Endothelial cell of umbilical vein (primary cell): ENCODE results near the gene DHRS7B.
"Not testable (repeated sequence)": the region's sequence is repeated elsewhere in the genome, so short reads cannot be mapped to it uniquely, and the experiment has no call there.

Experiments
- EZH2 ChIP-seq: IDR thresholded peaks from 2 replicates; pipeline ENCODE4 v1.6.1; 2012; ENCODE audit warnings: borderline replicate concordance, low read depth, mild to moderate bottlenecking, moderate library complexity, low read length, inconsistent platforms; ENCODE audit not compliant: severe bottlenecking
- FOS ChIP-seq: IDR thresholded peaks from 2 replicates; pipeline ENCODE4 v1.6.1; 2011; ENCODE audit warnings: mild to moderate bottlenecking, low read length, moderate library complexity, borderline replicate concordance; ENCODE audit not compliant: insufficient read depth
- GATA2 ChIP-seq: IDR thresholded peaks from 2 replicates; pipeline ENCODE4 v1.7.0; 2011; ENCODE audit warnings: low read depth, mild to moderate bottlenecking, moderate library complexity, mixed read lengths, low read length; ENCODE audit not compliant: insufficient read length, insufficient read depth
- MYC ChIP-seq: IDR thresholded peaks from one replicate; pipeline ENCODE4 v1.6.1; 2011; ENCODE audit warnings: mild to moderate bottlenecking, low read depth, low read length
- POLR2A ChIP-seq: IDR thresholded peaks from 2 replicates; pipeline ENCODE4 v1.6.1; 2012; ENCODE audit warnings: low read depth, mild to moderate bottlenecking, control low read depth, low read length
- POLR2AphosphoS5 ChIP-seq: IDR thresholded peaks from 2 replicates; pipeline ENCODE4 v1.6.1; 2012; ENCODE audit warnings: low read depth, mild to moderate bottlenecking, control low read depth, low read length, moderate library complexity; ENCODE audit not compliant: insufficient read depth
- TF ChIP-seq, protein P1 (sequence below), 2 donors: IDR thresholded peaks; 1 replicate in 1 of 2; 2 replicates in 1 of 2; pipeline ENCODE4 v1.5.1; 2011; ENCODE audit warnings: low read length in 2 of 2, mild to moderate bottlenecking in 2 of 2, moderate library complexity in 2 of 2, control low read depth in 1 of 2, inconsistent platforms in 1 of 2, low read depth in 1 of 2; ENCODE audit not compliant: insufficient read depth in 1 of 2; ENCODE audit errors: extremely low read depth in 1 of 2

DNA sequence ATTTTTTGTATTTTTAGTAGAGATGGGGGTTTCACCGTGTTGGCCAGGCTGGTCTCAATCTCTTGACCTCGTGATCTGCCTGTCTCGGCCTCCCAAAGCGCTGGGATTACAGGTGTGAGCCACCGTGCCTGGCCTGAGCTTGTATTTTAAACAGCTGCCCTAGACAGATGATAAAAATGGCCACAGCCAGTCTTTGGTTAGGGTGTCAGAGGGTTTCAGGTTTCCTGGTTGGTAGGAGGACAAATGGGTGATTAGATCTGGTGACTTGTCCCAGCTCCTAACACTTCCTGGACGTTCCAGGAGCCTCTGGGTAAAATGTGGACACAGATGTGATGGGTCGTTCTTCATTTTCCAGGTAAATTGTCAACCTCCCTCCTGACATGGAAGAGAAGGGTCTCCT lies 65.7 kb downstream of the DHRS7B start:
- TF ChIP-seq POLR2A, FOS, GATA2, POLR2AphosphoS5, EZH2, MYC: not testable (repeated sequence)
- TF ChIP-seq, protein P1, sequence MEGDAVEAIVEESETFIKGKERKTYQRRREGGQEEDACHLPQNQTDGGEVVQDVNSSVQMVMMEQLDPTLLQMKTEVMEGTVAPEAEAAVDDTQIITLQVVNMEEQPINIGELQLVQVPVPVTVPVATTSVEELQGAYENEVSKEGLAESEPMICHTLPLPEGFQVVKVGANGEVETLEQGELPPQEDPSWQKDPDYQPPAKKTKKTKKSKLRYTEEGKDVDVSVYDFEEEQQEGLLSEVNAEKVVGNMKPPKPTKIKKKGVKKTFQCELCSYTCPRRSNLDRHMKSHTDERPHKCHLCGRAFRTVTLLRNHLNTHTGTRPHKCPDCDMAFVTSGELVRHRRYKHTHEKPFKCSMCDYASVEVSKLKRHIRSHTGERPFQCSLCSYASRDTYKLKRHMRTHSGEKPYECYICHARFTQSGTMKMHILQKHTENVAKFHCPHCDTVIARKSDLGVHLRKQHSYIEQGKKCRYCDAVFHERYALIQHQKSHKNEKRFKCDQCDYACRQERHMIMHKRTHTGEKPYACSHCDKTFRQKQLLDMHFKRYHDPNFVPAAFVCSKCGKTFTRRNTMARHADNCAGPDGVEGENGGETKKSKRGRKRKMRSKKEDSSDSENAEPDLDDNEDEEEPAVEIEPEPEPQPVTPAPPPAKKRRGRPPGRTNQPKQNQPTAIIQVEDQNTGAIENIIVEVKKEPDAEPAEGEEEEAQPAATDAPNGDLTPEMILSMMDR (IDR thresholded peaks at IDR 0.05; ENCODE audit: extremely low read depth in 1 of 2, insufficient read depth in 1 of 2, low read depth in 1 of 2, low read length in 2 of 2), result not testable (repeated sequence)
